Effector memory CD8-positive, alpha-beta T cell (primary cell): ENCODE data around the gene GFY.

Source experiments
- ATAC-seq: fragments of 150-1000 bp; cut with Tn5 transposase; replicated peaks from 2 replicates; pipeline ENCODE4 v1.10.0; 2021; ENCODE audit warnings: mild to moderate bottlenecking, moderate library complexity
- DNase-seq, 3 experiments: peaks; one replicate each; pipeline ENCODE4 v3.0.0; 2021
- H3K27ac Mint-ChIP-seq, 2 donors: one replicate each; pipeline ENCODE4 v1.8.0; 2022; ENCODE audit warnings: mild to moderate bottlenecking in 2 of 2, mixed read lengths in 2 of 2, moderate library complexity in 2 of 2
- H3K27me3 Mint-ChIP-seq, 2 donors: one replicate each; pipeline ENCODE4 v1.8.0; 2022; ENCODE audit warnings: mixed read lengths in 2 of 2
- H3K36me3 Mint-ChIP-seq: one replicate; pipeline ENCODE4 v1.8.0; 2022; ENCODE audit warnings: mild to moderate bottlenecking, moderate library complexity, mixed read lengths; ENCODE audit not compliant: insufficient read depth
- H3K4me1 Mint-ChIP-seq, 2 donors: one replicate each; pipeline ENCODE4 v1.8.0; 2022; ENCODE audit warnings: low read depth in 2 of 2, mixed read lengths in 2 of 2
- H3K4me3 Mint-ChIP-seq, 2 donors: one replicate each; pipeline ENCODE4 v1.8.0; 2022; ENCODE audit warnings: mild to moderate bottlenecking in 2 of 2, mixed read lengths in 2 of 2, moderate library complexity in 2 of 2
- H3K9me3 Mint-ChIP-seq, 2 donors: one replicate each; pipeline ENCODE4 v1.8.0; 2022; ENCODE audit warnings: mixed read lengths in 2 of 2

Gene GFY

DNA sequence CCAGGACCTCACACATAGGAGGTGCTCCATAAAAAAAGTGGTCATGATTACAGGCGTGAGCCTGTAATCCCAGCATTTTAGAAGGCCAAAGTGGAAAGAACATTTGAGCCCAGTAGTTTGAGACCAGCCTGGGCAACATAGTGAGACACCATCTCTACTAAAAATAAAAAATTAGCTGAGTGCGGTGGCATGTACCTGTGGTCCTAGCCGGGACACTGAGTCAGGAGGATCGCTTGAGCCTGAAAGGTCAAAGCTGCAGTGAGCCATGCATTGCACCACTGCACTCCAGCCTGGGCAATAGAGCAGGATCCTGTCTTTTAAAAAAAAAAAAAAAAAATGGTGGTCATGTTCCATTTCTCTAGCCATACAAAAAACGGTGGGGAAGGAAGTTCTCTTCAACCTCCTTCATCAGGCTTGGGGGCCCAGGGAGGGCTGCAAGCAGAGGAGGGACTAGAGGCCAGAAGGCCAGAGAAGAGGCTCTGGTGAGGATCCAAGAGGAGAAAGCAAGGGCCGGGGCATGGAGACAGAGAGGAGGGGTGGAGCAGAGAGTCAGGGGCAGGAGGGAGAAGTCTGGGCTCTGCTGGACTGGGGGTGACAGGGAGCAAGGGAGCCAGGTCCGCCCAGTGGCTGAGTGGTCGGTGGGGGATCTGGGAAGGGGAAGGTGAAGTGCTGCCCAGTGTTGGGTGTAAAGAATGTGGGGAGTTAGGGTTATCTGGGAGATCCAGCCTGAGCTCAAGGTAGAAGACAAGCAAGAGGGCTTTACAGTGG, 28.3 kb upstream of the GFY start:
- ATAC-seq (no peak), DNase-seq (no peak)
- Mint-ChIP-seq H3K27ac (no peak overlapping the region), H3K9me3 (no peaks in the 10 kb centered on the region), H3K36me3 (peaks cover 6% of the 10 kb centered on the region), H3K4me3 (no peak overlapping the region), H3K27me3 (peaks cover 0 to 9% of the 10 kb centered on the region in 2 donors), H3K4me1 (peaks cover 3 to 4% of the 10 kb centered on the region in 2 donors)

GRCh38 chr19:49398001-49398615, 27.1 kb upstream of the GFY start:
- no peaks in the 10 kb centered on the region for H3K4me1 Mint-ChIP-seq
- H3K36me3 Mint-ChIP-seq: peaks cover 6% of the 10 kb centered on the region
- DNase-seq: no peak
- ATAC-seq: no peak
- H3K9me3 Mint-ChIP-seq: no peaks in the 10 kb centered on the region
- H3K4me3 Mint-ChIP-seq: no peak overlapping the region
- H3K27me3 Mint-ChIP-seq: peaks cover 0 to 9% of the 10 kb centered on the region in 2 donors
- no peak overlapping the region for H3K27ac Mint-ChIP-seq

DNA sequence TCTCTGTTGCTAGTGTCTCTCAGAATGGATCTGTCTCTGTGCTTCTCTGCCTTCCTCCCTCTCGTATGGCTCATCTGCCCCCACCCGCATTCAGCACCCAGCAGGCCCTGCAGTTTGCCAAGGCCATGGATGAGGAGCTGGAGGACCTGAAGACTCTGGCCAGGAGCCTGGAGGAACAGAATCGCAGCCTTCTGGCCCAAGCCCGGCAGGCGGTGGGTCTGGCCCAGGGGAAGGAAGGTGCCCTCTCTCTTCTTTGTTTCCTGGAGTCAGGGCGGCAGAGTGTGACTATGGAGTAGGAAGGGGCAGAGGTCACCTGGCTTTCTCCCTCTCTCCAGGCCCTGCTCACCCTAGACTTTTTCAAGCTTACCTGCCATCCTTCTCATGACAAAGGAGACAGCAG, 26.3 kb upstream of the GFY start:
- Mint-ChIP-seq H3K4me1 (no peaks in the 10 kb centered on the region), H3K36me3 (peaks cover 6% of the 10 kb centered on the region), H3K27ac (no peak overlapping the region), H3K27me3 (peaks cover 0 to 9% of the 10 kb centered on the region in 2 donors), H3K9me3 (no peaks in the 10 kb centered on the region), H3K4me3 (no peak overlapping the region)
- DNase-seq: no peak
- ATAC-seq: no peak

DNA sequence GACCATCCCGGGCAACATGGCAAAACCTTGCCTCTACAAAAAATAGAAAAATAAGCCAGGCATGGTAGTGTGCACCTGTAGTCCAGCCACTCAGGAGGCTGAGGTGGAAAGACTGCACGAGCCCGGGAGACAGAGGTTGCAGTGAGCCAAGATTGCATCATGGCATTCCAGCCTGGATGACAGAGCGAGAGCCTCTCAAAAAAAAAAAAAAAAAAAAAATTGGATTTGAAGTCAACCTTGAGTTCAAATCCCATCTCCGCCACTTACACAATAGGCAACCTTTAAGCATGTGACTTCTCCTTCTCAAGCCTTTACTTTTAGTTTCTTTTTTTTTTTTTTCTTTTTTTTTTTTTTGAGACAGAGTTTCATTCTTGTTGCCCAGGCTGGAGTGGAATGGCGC, 25.2 kb upstream of the GFY start:
- peaks cover 6% of the 10 kb centered on the region for H3K36me3 Mint-ChIP-seq
- DNase-seq: no peak
- H3K9me3 Mint-ChIP-seq: no peaks in the 10 kb centered on the region
- no peak overlapping the region for H3K27ac Mint-ChIP-seq
- no peaks in the 10 kb centered on the region for H3K4me1 Mint-ChIP-seq
- no peak for ATAC-seq
- peaks cover 0 to 9% of the 10 kb centered on the region in 2 donors for H3K27me3 Mint-ChIP-seq
- no peak overlapping the region for H3K4me3 Mint-ChIP-seq

DNA sequence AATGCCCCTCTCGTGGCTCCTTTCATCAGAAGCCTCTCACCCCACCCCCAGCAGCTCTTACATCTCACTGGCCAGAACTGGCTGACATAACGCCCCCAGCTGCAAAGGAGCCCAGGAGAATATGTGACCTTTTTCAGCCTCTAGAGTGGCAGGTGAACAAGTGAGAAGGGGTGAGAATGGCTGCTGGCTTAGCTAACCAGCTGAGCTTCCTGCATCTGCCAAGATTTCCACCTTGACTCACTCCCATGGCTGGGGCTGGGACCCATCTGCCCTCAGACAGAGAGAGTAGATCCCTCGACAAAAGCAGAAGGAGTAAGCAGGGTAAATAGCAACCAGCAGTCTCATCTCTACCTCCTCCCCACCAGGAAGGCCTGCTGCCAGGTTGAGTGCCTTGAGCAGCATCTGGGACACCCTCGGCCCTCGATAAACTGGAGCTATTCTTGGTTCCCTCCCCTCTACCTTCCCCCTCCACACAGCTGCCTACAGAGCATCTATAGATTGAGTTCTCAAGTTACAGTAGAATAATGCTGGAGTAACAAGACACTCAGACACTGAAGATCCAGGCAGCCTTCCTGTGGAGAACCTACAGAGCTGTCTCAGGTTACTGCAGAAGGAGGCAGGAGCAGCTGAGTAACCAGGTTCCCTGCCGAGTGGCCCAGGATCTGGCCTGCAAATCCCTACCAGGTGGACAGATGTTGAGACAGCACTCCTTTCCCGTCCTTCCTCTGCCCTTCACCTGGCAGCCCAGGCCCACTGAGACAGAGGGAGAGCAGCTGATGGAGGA, 21.6 kb upstream of the GFY start:
- H3K27ac Mint-ChIP-seq: no peak overlapping the region
- DNase-seq (no peak), ATAC-seq (no peak)
- H3K36me3 Mint-ChIP-seq: peaks cover 2% of the 10 kb centered on the region
- no peaks in the 10 kb centered on the region for H3K9me3 Mint-ChIP-seq
- peaks cover 4 to 10% of the 10 kb centered on the region in 2 donors for H3K4me1 Mint-ChIP-seq
- H3K27me3 Mint-ChIP-seq: peaks cover 0 to 9% of the 10 kb centered on the region in 2 donors
- no peak overlapping the region for H3K4me3 Mint-ChIP-seq

DNA sequence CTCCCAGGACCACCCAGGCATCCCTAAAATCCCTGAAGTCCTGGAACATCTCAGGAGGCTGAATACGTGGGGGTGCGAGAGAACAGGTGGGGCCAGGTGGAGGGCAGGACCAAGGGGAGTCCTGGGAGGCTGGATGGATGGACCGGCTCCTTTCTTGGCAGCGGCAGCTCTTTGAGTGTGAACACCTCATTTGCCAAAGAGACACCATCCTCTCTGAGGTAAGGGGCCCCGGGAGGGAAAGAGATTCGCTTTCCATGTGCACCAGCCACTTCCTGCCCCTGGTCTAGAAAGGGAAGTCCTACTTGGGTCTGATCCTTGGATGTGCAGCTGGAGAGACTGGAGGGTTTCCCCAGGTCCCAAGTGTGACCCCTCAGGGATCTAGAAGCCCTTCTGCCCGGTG, 18.1 kb upstream of the GFY start:
- H3K4me1 Mint-ChIP-seq: peaks cover 24 to 35% of the 10 kb centered on the region in 2 donors
- no peak overlapping the region for H3K27ac Mint-ChIP-seq
- no peak for ATAC-seq
- H3K36me3 Mint-ChIP-seq: no peaks in the 10 kb centered on the region
- no peaks in the 10 kb centered on the region for H3K27me3 Mint-ChIP-seq
- no peak for DNase-seq
- H3K4me3 Mint-ChIP-seq: no peak overlapping the region
- no peaks in the 10 kb centered on the region for H3K9me3 Mint-ChIP-seq

DNA sequence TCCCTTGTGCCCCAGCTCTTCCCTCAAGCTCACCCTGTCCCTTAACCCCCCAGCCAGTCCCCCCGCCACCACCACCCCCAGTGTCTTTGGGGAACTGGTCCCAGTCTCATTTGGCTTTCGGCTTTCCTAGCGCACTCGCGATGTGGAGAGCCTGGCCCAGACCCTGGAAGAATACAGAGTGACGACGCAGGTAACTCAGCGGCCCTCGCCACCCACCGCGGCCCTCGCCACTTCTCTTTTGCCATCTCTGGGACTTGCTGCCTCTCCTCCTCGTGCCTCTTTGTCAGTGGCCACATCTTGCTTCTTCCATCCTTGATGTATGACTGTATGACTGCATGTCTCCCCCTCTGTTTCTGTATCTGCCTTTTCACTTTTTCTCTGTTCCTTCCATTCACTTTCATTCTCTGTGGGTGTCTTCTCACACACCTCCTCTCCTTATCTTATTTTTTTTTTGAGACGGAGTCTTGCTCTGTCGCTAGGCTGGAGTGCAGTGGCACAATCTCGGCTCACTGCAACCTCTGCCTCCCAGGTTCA, 17.6 kb upstream of the GFY start:
- H3K4me3 Mint-ChIP-seq: peak overlapping the region in 1 of 2 donors; percentile 4
- H3K36me3 Mint-ChIP-seq: no peaks in the 10 kb centered on the region
- H3K9me3 Mint-ChIP-seq: no peaks in the 10 kb centered on the region
- DNase-seq (no peak), ATAC-seq (no peak)
- H3K27ac Mint-ChIP-seq: no peak overlapping the region
- H3K4me1 Mint-ChIP-seq: peaks cover 24 to 37% of the 10 kb centered on the region in 2 donors
- no peaks in the 10 kb centered on the region for H3K27me3 Mint-ChIP-seq

DNA sequence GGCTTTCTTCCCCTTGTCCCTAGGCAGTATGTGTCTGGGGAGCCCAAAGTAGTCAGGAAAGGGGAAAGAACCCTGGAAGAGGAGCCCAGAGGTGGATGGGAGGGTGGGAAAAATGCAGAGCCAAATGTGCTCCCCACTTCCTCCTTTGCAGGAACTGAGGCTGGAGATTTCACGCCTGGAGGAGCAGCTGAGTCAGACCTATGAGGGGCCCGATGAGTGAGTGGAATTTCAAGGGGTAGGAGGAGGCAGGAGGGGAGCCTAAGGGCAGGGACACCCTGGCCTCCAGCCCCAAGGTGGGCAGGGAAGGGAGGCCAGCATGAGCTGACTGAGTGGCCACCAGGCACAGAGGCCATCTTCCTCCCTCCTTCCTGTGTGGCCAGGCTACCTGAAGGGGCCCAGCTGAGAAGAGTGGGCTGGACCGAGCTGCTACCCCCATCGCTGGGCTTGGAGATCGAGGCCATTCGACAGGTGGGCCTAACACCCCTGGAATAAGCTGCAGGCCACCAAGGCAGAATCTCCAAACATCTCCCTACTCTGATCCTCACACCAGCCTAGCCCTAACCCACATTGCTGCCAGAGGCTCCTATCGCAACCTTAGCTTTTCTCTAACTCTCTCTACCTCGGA, 16.3 kb upstream of the GFY start:
- DNase-seq (no peak), ATAC-seq (no peak)
- Mint-ChIP-seq H3K27ac (peak overlapping the region; percentile 65 to 76), H3K4me1 (peaks cover 24 to 37% of the 10 kb centered on the region in 2 donors), H3K36me3 (no peaks in the 10 kb centered on the region), H3K9me3 (no peaks in the 10 kb centered on the region), H3K4me3 (peak overlapping the region; percentile 48 to 73), H3K27me3 (no peaks in the 10 kb centered on the region)

- H3K9me3 Mint-ChIP-seq: no peaks in the 10 kb centered on the region
- DNase-seq (no peak), ATAC-seq (peak; percentile 75)
- H3K36me3 Mint-ChIP-seq: no peaks in the 10 kb centered on the region
- H3K4me3 Mint-ChIP-seq: peak overlapping the region; percentile 48 to 73
- H3K27ac Mint-ChIP-seq: peak overlapping the region; percentile 65 to 76
- peaks cover 24 to 37% of the 10 kb centered on the region in 2 donors for H3K4me1 Mint-ChIP-seq
- no peaks in the 10 kb centered on the region for H3K27me3 Mint-ChIP-seq
Measured at GRCh38 chr19:49409441-49410029, 15.7 kb upstream of the GFY start.

- H3K9me3 Mint-ChIP-seq: no peaks in the 10 kb centered on the region
- DNase-seq (no peak), ATAC-seq (no peak)
- peaks cover 24 to 37% of the 10 kb centered on the region in 2 donors for H3K4me1 Mint-ChIP-seq
- H3K27me3 Mint-ChIP-seq: peaks cover 6 to 17% of the 10 kb centered on the region in 2 donors
- H3K27ac Mint-ChIP-seq: peak overlapping the region in 1 of 2 donors; percentile 86
- H3K4me3 Mint-ChIP-seq: no peak overlapping the region
- H3K36me3 Mint-ChIP-seq: no peaks in the 10 kb centered on the region
Measured at GRCh38 chr19:49411681-49412326, 13.4 kb upstream of the GFY start.

GRCh38 chr19:49413348-49413747, 11.8 kb upstream of the GFY start:
- peaks cover 18 to 33% of the 10 kb centered on the region in 2 donors for H3K27me3 Mint-ChIP-seq
- H3K4me3 Mint-ChIP-seq: no peak overlapping the region
- H3K27ac Mint-ChIP-seq: no peak overlapping the region
- no peak for DNase-seq
- peaks cover 22 to 30% of the 10 kb centered on the region in 2 donors for H3K4me1 Mint-ChIP-seq
- H3K36me3 Mint-ChIP-seq: no peaks in the 10 kb centered on the region
- ATAC-seq: no peak
- no peaks in the 10 kb centered on the region for H3K9me3 Mint-ChIP-seq

DNA sequence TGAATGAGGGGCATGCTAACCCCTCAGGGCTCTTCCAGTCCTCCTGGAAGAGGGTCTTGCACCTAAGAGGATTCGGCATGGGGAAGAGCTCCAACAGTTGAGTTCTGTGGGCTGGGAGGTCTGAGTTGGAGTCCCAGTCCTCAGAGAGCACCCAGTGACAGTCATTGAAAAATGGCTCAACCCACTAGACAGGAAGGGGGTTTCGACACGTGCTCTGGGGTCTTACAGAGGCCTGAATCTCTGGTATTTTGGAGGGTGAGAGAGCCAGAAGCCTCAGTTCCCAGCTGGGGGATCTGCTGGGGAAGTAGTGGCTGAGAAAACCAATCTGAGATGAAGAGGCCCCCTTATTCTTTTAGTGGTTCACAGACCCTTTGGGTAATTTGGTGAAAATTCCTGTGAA, 10.9 kb upstream of the GFY start:
- no peaks in the 10 kb centered on the region for H3K9me3 Mint-ChIP-seq
- no peak for ATAC-seq
- H3K36me3 Mint-ChIP-seq: no peaks in the 10 kb centered on the region
- peaks cover 15 to 22% of the 10 kb centered on the region in 2 donors for H3K4me1 Mint-ChIP-seq
- peak overlapping the region in 1 of 2 donors; percentile 28 for H3K27ac Mint-ChIP-seq
- DNase-seq: no peak
- peaks cover 27 to 42% of the 10 kb centered on the region in 2 donors for H3K27me3 Mint-ChIP-seq
- H3K4me3 Mint-ChIP-seq: no peak overlapping the region
